ENCODE measurements around the gene RNF151. TPM values are rescaled to one million over a fixed set of nuclear protein-coding genes. Genes with fewer than 3 reads are reported as not detected.

RNF151 gene
- total and polyA plus RNA-seq, 10 donors = 0.16 to 0.26 (median 0.17) TPM; not detected in 7

DNA sequence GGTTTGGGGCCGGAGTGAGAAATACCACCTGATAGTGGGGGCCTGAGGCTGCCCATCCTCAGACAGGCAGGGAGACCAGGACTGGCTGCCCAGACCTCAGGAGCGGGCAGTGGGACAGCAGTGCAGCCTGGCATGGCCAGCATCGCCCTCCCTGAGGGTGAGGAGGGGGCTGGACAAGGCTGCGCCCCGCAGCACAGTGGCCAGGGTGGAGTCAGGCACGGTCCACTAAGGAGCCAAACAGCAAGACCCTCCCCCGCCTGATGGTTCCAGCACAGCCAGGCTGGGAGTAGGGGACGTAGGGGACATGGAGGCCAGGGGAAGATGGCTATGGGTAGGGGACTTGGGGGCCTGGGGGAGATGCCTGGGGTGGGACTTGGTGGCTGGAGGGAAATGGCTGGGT, 39.7 kb downstream of the RNF151 start:
- DNase-seq = peak; percentile 65

DNA sequence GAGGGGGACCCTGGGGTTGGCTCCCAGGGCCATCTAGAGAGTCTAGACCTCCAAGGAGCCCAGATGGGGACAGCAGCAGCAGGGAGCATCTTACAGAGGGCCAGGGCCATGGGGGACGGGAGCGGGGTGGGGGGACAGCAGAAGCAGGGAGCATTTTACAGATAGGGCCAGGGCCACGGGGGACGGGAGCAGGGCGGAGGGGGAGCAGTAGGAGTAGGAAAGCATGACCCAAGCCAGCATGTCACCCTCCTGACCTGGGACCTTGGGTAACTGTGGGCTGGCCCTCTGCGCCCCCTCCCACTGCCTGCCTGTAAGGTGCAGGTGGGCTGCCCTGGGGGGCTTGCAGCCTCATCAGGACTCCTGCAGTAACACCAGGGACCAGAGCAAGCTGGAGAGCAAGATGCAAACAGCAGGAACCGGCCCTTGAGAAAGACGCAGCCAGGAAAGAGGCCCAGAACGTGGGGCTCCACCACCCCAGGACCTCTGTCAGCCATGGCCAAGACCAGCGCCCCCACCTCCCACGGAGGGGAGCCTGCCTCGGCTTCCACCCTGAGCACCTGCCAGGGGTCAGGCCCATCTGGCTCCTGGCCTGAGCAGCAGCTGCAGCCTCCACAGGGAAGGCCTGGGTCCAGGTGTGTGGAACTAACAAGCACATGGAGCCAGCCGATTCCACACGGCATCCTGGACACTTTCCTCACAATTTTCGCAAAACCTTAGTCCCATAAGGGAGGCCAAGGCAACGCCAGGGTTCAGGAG, 40.6 kb downstream of the RNF151 start:
- DNase-seq = peak; percentile 74
- Histone ChIP-seq H3K27me3 (replicated peaks in 1 of 7) (no peaks in the 10 kb centered on the region), H3K36me3 (peaks cover 5 to 32% (median 13%) of the 10 kb centered on the region in 6 donors), H3K4me1 (peaks cover 54 to 76% (median 69%) of the 10 kb centered on the region in 6 donors), H3K9me3 (no peaks in the 10 kb centered on the region), H3K27ac (peak overlapping the region in 5 of 8 donors; percentile 89 to 95 (median 94)), H3K4me3 (peak overlapping the region in 5 of 8 donors; percentile 69 to 97 (median 90))
- 62 to 77% (median 75%) methylated on average over 12 to 16 of the region's 16 CpGs for WGBS, 5 donors
- TF ChIP-seq, protein P1, sequence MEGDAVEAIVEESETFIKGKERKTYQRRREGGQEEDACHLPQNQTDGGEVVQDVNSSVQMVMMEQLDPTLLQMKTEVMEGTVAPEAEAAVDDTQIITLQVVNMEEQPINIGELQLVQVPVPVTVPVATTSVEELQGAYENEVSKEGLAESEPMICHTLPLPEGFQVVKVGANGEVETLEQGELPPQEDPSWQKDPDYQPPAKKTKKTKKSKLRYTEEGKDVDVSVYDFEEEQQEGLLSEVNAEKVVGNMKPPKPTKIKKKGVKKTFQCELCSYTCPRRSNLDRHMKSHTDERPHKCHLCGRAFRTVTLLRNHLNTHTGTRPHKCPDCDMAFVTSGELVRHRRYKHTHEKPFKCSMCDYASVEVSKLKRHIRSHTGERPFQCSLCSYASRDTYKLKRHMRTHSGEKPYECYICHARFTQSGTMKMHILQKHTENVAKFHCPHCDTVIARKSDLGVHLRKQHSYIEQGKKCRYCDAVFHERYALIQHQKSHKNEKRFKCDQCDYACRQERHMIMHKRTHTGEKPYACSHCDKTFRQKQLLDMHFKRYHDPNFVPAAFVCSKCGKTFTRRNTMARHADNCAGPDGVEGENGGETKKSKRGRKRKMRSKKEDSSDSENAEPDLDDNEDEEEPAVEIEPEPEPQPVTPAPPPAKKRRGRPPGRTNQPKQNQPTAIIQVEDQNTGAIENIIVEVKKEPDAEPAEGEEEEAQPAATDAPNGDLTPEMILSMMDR (IDR thresholded peaks at IDR 0.05 in 8 of 11, conservative IDR thresholded peaks at IDR 0.05 in 3 of 11) = no peak
- TF ChIP-seq POLR2A (IDR thresholded peaks at IDR 0.05) (no peak), POLR2AphosphoS5 (IDR thresholded peaks at IDR 0.05) (no peak)
- intact Hi-C loops (cut with DNase I; ENCODE audit: low total_unique reads) = no loop called here

More for the DNA sequence above, 39.7 kb downstream of the RNF151 start:
- H3K36me3 ChIP-seq = peaks cover 5 to 42% (median 22%) of the 10 kb centered on the region in 6 donors
- intact Hi-C loops (cut with DNase I; ENCODE audit: low total_unique reads) = no loop called here
- TF ChIP-seq, protein P1 (IDR thresholded peaks at IDR 0.05 in 8 of 11, conservative IDR thresholded peaks at IDR 0.05 in 3 of 11) = no peak
- TF ChIP-seq POLR2A (IDR thresholded peaks at IDR 0.05) = no peak
- no peak for TF ChIP-seq POLR2AphosphoS5 (IDR thresholded peaks at IDR 0.05)
- peaks cover 54 to 76% (median 69%) of the 10 kb centered on the region in 6 donors for H3K4me1 ChIP-seq
- no peaks in the 10 kb centered on the region for H3K27me3 ChIP-seq (replicated peaks in 1 of 7)
- WGBS, 5 donors = 83 to 97% (median 89%) methylated on average over 8 of the region's 8 CpGs
- no peak overlapping the region for H3K4me3 ChIP-seq
- peak overlapping the region in 5 of 8 donors; percentile 23 to 95 (median 93) for H3K27ac ChIP-seq
- H3K9me3 ChIP-seq = no peaks in the 10 kb centered on the region

DNA sequence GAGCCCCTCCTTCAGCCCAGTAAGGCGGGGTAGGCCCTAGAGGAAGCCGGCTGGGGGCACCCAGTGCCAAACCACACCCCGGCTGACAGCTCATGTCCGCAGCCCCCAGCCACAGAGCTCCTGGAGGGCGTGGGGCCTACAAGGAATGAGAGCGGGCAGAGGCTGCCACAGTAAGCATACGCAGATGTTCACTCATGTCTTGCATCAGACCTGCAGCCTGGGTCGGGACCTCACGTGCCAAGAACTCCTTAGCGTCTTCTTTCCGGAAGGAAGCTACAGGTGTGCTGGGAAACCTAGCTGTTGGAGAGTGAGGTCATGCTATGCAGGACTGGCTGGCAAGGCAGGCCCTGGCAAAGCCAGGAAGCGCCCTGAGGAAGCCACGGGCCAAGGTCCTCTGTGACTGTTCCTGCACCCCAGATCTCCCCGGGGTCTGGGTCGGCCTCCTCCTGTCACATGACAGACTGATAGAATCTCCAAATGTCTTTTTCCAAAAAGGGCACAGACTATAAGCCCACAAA, 41.4 kb downstream of the RNF151 start:
- peak; percentile 79 for DNase-seq
- TF ChIP-seq, protein P1 (IDR thresholded peaks at IDR 0.05 in 8 of 11, conservative IDR thresholded peaks at IDR 0.05 in 3 of 11) = no peak
- peak in 2 of 3 donors; percentile 38 to 48 for TF ChIP-seq POLR2AphosphoS5 (IDR thresholded peaks at IDR 0.05)
- peaks cover 54 to 73% (median 69%) of the 10 kb centered on the region in 6 donors for H3K4me1 ChIP-seq
- no peaks in the 10 kb centered on the region for H3K9me3 ChIP-seq
- intact Hi-C loops (cut with DNase I; ENCODE audit: low total_unique reads) = no loop called here
- H3K27ac ChIP-seq = peak overlapping the region in 7 of 8 donors; percentile 88 to 95 (median 93)
- no peaks in the 10 kb centered on the region for H3K27me3 ChIP-seq (replicated peaks in 1 of 7)
- H3K36me3 ChIP-seq = peaks cover 2 to 24% (median 5%) of the 10 kb centered on the region in 6 donors
- H3K4me3 ChIP-seq = peak overlapping the region; percentile 50 to 97 (median 88)
- WGBS, 5 donors = 12 to 26% (median 16%) methylated on average over 15 of the region's 15 CpGs

DNA sequence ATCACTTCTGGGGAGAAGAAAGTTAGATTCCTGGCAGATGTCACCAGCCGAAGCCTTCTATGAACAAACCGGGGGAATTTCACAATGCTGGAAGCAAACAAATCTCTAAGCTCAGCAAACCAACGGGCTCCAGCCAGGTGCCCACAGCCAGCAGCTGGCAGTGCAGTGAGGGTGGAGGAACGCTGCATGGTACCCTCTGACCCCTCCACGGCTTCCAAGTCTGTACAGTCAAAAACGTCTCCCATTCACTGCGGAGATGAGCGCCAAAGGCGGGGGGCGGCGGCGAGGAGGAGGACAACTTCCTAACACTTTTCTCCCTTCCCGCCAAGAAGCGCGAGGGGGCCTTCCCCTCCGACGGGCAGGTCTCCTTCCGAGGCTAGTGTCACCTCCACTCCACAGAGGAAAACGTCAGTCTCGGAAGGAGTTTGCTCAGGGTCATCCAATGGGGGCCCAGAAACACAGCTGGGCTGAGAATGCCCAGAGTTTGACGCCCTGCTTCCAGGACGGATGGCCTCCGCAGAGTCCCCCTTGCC, 42.0 kb downstream of the RNF151 start:
- intact Hi-C loops (cut with DNase I; ENCODE audit: low total_unique reads) = no loop called here
- 1 to 5% (median 2%) methylated on average over 16 to 23 of the region's 23 CpGs for WGBS, 5 donors
- Histone ChIP-seq H3K27ac (peak overlapping the region; percentile 78 to 95 (median 91)), H3K4me1 (peaks cover 50 to 66% (median 64%) of the 10 kb centered on the region in 6 donors), H3K4me3 (peak overlapping the region; percentile 50 to 97 (median 88)), H3K36me3 (peaks cover 0 to 20% (median 0%) of the 10 kb centered on the region in 6 donors), H3K9me3 (no peaks in the 10 kb centered on the region), H3K27me3 (replicated peaks in 1 of 7) (no peaks in the 10 kb centered on the region)
- TF ChIP-seq POLR2A (IDR thresholded peaks at IDR 0.05) (no peak), POLR2AphosphoS5 (IDR thresholded peaks at IDR 0.05) (no peak)
- TF ChIP-seq, protein P1 (IDR thresholded peaks at IDR 0.05 in 8 of 11, conservative IDR thresholded peaks at IDR 0.05 in 3 of 11) = no peak
- peak; percentile 82 for DNase-seq

Measured in spleen (tissue), 11 donors.